Omental fat pad (tissue), 4 donors: ENCODE data around the gene CCDC88C. TPM values are rescaled to one million over a fixed set of nuclear protein-coding genes. Genes with fewer than 3 reads are reported as not detected.
"Not testable (repeated sequence)": the region's sequence is repeated elsewhere in the genome, so short reads cannot be mapped to it uniquely, and the experiment has no call there.

Experiments
- ATAC-seq: fragments of 150-250 bp; one replicate; pipeline ENCODE4 v1.9.1; 2016; ENCODE audit warnings: mild to moderate bottlenecking, moderate library complexity; ENCODE audit not compliant: low FRiP score
- DNase-seq: peaks from one replicate; pipeline ENCODE4 v3.0.0-alpha.2; 2019; ENCODE audit warnings: low spot score
- CTCF ChIP-seq, 3 donors: fragments of 450-650 bp; IDR thresholded peaks; one replicate each; pipeline ENCODE4 v1.5.1; 2016 to 2017; ENCODE audit warnings: antibody characterized with exemption in 3 of 3, mild to moderate bottlenecking in 3 of 3, moderate library complexity in 2 of 3
- total RNA-seq, 4 donors: library from RNA; depleted of rRNA; stranded (reverse); fragments of >200 nt; gene quantifications; one replicate each; pipeline ENCODE4 v1.1.0, GENCODE V29; 2016

Gene CCDC88C
- total RNA-seq, 4 donors from 2014 or later: 4.5 to 36.6 (median 9.4) TPM

GRCh38 chr14:91230397-91231035, 187.1 kb downstream of the CCDC88C start:
- no peak for ATAC-seq
- DNase-seq: no peak
- no peak for TF ChIP-seq CTCF (IDR thresholded peaks at IDR 0.05)

- ATAC-seq: no peak
These were observed 187.8 kb downstream of the CCDC88C start for GRCh38 chr14:91229743-91230200.

GRCh38 chr14:91229005-91229382, 188.6 kb downstream of the CCDC88C start:
- no peak for TF ChIP-seq CTCF (IDR thresholded peaks at IDR 0.05)
- DNase-seq (no peak), ATAC-seq (no peak)

More at GRCh38 chr14:91229743-91230200, 187.8 kb downstream of the CCDC88C start:
- DNase-seq: no peak
- no peak for TF ChIP-seq CTCF (IDR thresholded peaks at IDR 0.05)

- DNase-seq (no peak), ATAC-seq (no peak)
- TF ChIP-seq CTCF (IDR thresholded peaks at IDR 0.05): no peak
These were observed 189.3 kb downstream of the CCDC88C start for GRCh38 chr14:91228112-91229004.

- DNase-seq: no peak
- TF ChIP-seq CTCF (IDR thresholded peaks at IDR 0.05): no peak
- ATAC-seq: no peak
These were observed 190.4 kb downstream of the CCDC88C start for GRCh38 chr14:91227183-91227628.

GRCh38 chr14:91226360-91226759, 191.3 kb downstream of the CCDC88C start:
- not testable (repeated sequence) for ATAC-seq, DNase-seq

GRCh38 chr14:91225025-91225424, 192.6 kb downstream of the CCDC88C start:
- no peak for ATAC-seq
- no peak for DNase-seq
- TF ChIP-seq CTCF (IDR thresholded peaks at IDR 0.05): no peak
